ENCODE measurements around the gene XPO6. TPM values are rescaled to one million over a fixed set of nuclear protein-coding genes. Genes with fewer than 3 reads are reported as not detected.

XPO6 gene
- total RNA-seq, 1 donor from 2014 or later = 84.8 TPM

- Histone ChIP-seq H3K36me3 (ENCODE audit: control insufficient read depth, insufficient read depth, low read length) (no peaks in the 10 kb centered on the region), H3K27me3 (ENCODE audit: control insufficient read depth, insufficient read depth, low read length) (peaks cover 13% of the 10 kb centered on the region), H3K4me3 (ENCODE audit: low read depth, low read length) (no peak within 1 kb of the TSS)
- no peak for TF ChIP-seq CTCF (IDR thresholded peaks at IDR 0.05; ENCODE audit: insufficient read depth, low read length, severe bottlenecking)
- DNase-seq (ENCODE audit: low read depth) (no peak), FAIRE-seq (no peak)
Measured at GRCh38 chr16:28063591-28064061, 148.1 kb downstream of the XPO6 start, which contains the start of gene GSG1L. Gene GSG1L (minus strand): TSS chr16:28063714. CDS start chr16:28063424, 290 bp downstream.

DNA sequence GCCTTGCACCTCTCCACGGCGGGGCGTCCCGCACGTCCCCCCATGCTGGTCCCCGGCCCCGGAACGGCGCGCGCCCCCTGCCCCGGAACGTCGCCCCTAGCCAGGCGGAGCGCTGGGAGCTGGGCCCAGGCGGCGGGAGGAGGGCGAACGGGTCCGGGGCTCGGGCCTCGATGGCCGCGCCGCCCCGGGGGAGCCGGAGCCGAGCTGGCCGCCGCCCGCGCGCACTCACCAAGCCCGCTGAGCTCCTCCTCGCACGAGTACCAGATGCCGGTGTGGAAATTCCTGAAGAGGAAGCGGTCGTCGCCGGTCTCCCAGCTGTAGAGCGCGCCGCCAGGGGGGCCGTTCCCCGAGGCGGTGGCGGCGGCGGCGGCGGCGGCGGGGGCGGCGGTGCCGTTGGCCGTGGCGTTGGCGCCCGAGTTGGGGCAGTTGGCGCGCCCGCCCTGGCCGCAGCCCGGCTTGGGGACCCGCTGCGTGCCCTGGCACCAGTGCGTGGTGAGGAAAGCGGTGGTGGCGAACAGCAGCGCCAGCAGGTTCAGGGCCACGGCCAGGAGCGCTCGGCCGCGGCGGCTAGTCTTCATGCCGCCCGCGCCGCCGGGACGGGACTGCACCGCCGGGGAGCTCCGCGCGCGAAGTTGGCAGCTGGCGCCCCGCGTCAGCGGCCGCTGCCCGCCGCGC, 148.8 kb downstream of the XPO6 start:
- DNase-seq (ENCODE audit: low read depth) = no peak
- Histone ChIP-seq H3K4me3 (ENCODE audit: low read depth, low read length) (no peak overlapping the region), H3K36me3 (ENCODE audit: control insufficient read depth, insufficient read depth, low read length) (no peaks in the 10 kb centered on the region), H3K27me3 (ENCODE audit: control insufficient read depth, insufficient read depth, low read length) (peaks cover 13% of the 10 kb centered on the region)
- TF ChIP-seq CTCF (IDR thresholded peaks at IDR 0.05; ENCODE audit: insufficient read depth, low read length, severe bottlenecking) = no peak
- no peak for FAIRE-seq

GRCh38 chr16:28062261-28062846, 149.4 kb downstream of the XPO6 start:
- no peak for DNase-seq (ENCODE audit: low read depth)
- H3K27me3 ChIP-seq (ENCODE audit: control insufficient read depth, insufficient read depth, low read length) = peaks cover 13% of the 10 kb centered on the region
- TF ChIP-seq CTCF (IDR thresholded peaks at IDR 0.05; ENCODE audit: insufficient read depth, low read length, severe bottlenecking) = no peak
- H3K4me3 ChIP-seq (ENCODE audit: low read depth, low read length) = no peak overlapping the region
- no peak for FAIRE-seq
- no peaks in the 10 kb centered on the region for H3K36me3 ChIP-seq (ENCODE audit: control insufficient read depth, insufficient read depth, low read length)

DNA sequence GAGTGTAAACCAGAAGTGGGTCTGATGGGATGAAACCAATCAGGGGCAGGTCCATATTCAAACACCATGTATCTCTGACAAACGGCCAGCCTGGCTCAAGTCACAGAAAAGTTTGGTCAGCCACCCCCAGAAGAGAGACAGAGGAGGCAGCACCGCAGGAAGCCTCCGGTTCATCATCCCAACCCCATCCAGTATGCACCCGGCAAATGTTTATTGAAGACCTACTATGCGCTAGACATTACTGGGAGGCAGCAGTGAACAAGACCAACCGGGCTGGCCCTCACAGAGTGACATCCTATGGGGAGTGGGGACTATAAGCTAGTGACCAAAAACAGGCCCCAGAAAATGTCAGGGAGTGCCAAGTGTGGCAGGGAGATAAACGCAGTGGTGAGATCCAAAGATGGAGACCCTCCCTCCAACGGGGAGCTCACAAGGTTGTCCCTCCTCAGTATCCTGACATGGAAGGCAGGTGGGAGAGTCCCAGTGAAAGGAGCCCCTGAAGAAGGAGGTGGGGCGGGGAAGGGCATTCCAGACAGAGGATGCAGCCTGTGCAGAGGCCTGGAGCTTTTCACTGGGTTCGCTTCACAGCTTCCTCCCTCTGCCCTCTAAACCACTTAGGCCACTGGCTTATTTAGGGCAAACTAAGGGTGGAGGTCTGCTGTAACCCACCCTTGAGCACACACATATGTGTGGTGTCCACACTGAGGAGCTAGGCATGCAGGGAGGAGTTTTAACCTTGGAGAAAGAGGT, 150.2 kb downstream of the XPO6 start:
- no peaks in the 10 kb centered on the region for H3K36me3 ChIP-seq (ENCODE audit: control insufficient read depth, insufficient read depth, low read length)
- FAIRE-seq (no peak), DNase-seq (ENCODE audit: low read depth) (no peak)
- H3K4me3 ChIP-seq (ENCODE audit: low read depth, low read length) = no peak overlapping the region
- peaks cover 13% of the 10 kb centered on the region for H3K27me3 ChIP-seq (ENCODE audit: control insufficient read depth, insufficient read depth, low read length)
- TF ChIP-seq CTCF (IDR thresholded peaks at IDR 0.05; ENCODE audit: insufficient read depth, low read length, severe bottlenecking) = no peak

DNA sequence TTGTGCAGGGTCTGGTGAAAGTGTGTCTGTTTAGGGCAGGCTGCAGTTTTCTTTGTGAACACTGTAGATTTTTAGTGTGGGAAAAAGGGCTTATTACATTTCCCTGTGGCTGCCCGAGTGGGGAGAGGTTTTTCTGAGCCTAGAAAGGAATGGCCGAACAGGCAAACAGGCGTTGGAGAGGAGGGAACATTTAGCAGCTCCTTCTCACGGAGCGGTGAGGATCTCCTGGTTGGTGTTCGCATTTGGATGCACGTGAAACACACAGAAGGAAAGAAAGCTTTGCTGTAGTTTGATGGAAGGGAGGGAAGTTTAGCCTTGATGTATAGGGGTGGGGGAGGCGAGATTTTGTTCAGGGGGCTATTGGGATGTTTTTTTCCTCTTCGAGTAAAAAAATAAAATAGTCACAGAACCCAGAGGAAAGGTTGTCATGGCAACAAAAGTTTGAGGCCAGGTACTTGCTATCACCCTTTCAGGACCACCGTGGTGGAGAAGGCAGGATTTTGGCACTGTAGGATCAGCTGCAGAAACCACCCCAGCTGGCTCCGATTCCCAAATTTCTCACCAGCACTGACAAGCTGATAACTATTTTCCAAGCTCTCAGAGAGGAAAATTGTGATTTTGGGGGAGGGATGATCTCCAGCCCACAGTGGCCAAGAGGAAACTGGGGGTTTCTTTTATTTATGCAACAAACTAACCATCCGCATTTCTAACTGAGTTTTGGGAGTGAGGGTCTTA, 151.8 kb downstream of the XPO6 start:
- TF ChIP-seq CTCF (IDR thresholded peaks at IDR 0.05; ENCODE audit: insufficient read depth, low read length, severe bottlenecking) = no peak
- FAIRE-seq = peak; percentile 75
- DNase-seq (ENCODE audit: low read depth) = no peak
- Histone ChIP-seq H3K36me3 (ENCODE audit: control insufficient read depth, insufficient read depth, low read length) (no peaks in the 10 kb centered on the region), H3K4me3 (ENCODE audit: low read depth, low read length) (no peak overlapping the region), H3K27me3 (ENCODE audit: control insufficient read depth, insufficient read depth, low read length) (peaks cover 13% of the 10 kb centered on the region)

Data from bronchial epithelial cell (primary cell).